Stimulated activated CD8-positive, alpha-beta memory T cell treated with anti-CD3 and anti-CD28 coated beads, Interleukin-7, amount 100 ng/mL, for 1 hour (primary cell): ENCODE results near the gene MORN5.

Experiments
- DNase-seq, 2 donors: peaks; one replicate each; pipeline ENCODE4 v3.0.0-alpha.2; 2020; ENCODE audit warnings: low read depth in 2 of 2

Gene MORN5

DNA sequence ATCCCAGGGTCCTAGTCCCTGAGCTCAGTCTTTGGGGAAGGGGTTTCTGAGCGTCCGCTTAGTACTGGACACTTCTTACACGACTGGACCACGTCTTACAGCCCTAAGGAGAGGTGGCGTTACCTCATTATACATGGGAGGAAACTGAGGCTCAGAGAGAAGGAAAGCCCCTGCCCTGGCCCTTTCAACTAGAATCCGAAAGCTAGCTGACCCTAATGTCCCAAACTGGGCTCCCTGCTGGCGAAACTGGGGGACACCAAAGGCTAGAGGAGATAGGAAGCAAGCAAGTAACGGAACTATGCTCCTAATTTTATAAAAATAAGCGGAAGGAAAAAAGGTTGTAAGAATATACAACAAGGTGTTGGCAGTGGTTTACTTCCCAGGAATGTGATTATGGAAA, 54.8 kb downstream of the MORN5 start:
- no peak for DNase-seq

DNA sequence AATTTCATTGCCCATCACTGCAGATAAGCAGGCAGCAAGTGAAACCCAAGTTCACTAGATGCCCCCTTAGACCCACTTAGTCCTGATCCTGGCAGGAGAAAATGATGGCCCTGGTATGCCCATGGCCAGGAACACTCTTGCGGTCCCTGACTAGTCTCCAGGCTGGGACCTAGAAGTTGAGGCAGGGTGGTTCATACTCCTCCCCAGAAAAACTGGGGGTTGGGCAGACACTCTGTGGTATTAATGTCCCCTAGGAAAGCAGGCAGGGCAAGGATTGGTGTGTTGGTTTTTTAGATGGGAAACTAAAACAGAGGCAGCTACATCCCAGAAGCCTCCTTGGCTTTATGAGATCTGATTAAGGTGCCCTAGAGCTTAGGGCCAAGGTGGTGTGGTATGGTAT, 56.0 kb downstream of the MORN5 start:
- DNase-seq = no peak

DNA sequence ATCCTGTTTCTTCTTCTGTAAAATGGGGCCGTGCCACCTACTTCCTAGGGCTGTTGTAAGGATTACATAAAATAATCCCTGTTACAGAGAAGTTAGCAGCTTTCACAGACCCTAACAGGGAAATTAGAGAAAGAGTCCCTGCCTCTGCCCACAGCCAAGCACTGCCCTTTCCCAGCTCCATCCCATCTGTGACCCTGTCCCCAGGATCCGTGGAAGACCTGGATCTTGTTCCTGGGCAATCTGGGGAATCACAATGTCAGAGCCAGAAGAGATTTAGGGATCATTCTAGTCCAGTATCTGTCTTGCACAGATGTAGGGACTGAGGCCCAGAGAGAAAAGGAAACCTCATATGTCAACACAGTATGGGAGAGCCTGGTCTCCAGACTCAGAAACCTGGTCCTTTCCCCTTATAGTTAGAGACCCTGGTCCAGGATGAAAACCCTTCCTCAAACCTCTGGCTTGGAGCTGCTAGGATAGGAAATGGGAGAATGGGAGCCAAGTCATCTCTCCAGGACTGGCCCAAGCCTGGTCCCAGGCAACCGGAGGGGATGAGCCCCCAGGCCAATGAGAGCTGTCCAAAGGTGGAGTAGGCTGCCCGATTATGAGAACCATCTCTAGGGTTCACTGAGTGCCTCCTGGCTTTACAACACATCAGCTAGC, 56.6 kb downstream of the MORN5 start:
- no peak for DNase-seq

DNA sequence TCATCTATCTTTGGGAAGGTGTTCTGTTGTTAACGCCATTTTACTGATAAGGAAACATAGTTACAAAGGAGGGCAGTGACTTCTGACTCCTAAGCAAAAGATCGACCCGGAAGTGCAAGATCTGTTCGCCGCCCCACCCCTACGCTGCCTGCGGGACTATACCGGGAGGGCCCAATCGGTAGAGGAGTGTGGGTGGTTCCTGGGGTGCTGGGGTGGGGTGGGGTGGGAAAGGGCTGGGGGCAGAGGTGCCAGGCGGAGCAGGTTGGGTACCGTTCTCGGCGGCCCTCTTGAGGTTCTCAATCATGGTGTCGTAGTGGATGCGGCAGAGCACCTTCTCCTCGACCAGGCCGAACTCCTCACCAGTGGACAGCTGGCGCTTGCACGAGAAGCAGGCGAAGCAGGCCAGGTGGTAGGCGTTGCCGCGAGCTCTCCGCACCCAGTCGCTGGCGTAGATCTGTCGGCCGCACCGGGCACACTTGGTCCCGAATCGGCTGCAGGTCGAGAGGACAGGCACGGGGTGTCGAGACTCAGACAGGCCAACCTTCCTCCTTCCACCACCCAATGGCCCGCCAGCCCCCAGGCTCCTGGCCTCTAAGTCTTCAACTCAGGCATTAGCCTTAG, 57.2 kb downstream of the MORN5 start:
- DNase-seq = no peak

DNA sequence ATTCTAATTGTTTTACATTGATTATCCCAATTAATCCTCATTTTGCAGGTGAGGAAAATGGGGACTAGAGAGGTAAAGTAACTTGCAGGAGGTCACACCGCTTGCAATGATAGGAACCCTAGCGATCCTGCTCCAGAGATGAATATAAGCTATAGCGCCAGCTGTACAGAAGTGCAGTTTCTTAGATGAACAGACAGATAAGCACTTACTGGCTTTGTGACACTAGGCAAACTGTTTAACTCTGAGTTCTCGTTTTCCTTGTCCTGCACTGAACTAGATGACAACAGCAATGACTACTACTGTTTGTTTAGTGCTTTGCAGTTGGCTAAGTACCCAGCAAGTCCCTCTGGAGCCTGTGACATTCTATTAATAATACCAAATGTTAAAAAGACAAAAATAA, 57.9 kb downstream of the MORN5 start:
- no peak for DNase-seq

DNA sequence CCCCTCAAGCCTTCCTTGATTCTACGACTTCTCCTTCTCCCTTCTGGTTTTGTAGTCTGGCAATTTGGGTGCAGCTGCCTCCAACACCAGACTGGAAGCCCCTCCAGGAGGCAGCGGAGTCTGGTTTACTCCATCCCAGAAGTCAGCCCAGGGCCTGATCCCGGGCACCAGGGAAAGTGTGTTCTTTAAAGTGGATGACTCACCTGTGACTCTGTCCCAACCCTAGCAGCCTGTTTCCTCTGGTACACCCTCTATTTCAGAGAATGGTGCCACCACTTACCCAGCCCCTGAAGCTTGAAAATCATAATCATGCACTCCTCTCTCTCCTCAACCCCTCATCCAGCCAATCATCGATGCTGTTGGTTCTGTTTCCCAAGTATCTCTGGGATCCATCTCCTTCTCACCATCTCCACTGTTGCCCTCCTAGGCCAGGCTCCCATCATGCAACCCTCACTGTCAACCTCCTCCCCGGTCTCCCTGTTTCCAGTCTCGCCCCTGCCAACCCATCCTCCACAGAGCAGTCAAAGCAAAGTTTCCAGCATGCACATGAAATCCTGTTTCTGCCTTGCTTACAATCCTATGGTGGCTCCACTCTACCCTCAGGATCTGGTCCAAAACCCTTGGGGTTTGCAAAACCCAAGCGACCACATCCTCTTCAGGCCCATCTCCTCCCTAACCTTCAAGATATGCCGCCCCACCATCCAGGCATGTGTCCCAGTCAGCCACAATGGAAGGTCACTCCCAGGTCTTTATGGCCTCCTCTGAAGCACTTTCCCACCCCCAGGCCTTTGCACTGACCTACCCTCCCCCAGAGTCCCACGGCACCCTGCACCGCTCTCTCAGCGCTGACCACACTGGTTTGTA, 58.6 kb downstream of the MORN5 start:
- no peak for DNase-seq

DNA sequence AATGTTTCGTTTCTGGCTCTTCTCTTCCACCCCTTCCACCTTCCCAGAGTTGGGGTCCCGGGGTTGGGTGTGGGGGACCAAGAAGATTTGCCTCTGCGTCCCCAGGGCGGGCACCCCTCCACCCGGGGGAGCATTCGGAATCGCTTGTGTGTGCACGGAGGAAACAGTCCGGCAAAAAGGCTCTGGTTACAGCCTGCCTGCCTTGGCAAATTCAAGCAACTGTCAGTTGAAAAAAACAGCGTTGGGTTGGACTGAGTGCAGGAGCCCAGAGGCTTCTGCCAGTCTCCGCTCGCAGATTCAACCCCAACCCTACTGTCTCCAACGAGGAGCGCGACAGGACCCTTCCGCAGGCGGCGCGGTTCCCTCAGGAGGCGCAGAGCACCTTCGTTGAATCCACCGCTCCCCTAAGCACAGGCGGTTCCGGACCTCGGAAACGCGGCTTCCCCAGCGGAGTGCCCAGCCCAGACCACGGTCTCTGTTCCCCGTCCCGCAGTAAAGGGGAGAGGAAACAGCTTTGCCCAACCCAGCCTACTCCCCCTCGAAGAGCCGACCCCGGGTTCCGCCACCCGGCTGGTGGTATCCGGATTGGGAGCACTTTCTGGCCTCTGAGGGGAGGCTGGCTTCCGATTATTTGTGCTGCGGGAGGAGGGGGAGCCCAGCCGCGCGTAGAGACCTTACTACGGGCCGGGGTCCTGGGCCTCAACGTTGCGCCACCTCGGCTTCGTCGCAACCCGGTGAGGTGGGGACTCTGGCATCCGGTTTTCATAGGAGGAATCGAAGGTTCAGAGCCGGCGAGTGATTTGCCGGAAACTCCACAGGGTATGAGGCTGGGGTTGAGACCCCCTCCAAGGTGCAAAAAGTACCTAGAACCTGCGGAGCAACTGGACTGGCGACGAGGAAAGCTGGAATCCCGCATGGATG, 59.5 kb downstream of the MORN5 start:
- no peak for DNase-seq

DNA sequence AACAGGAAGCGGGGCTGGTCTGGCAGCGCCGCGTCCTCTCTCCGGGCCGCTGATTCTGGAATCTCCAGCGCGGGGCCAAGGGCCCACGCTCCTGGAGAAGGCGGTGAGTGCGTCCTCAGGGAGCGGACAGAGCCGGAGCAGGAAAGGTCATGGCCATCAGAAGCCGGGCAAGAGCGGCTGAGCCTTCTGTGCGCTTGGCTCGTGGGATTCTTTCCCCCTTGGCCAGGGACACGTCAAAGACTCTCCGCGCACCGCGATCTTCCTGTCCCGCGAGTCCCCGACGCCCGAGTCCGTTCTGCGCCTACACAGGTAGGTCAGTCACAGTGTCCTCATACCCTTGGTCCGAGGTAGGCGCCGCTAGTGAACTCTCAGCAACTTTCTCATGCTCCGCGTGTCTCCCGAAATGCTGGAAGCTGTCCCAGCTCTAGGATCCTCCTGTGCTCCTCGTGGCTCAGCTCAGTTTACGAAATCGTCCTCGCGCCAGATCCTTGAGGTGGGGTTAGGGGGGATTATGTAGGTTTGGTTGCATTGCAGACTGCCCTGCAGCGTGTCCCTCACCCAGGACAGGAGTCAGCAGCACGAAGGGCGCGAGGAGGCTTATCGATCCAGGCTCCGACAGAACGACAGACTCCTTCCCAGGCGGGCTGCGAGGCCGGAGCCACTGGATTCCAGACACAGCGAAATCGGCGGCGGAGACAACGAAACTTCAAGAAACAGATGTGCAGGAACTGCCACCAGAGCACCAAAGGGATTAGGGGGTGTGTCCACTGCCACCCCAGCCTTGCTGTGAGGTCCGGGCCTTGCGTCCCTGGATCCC, 60.4 kb downstream of the MORN5 start:
- no peak for DNase-seq

DNA sequence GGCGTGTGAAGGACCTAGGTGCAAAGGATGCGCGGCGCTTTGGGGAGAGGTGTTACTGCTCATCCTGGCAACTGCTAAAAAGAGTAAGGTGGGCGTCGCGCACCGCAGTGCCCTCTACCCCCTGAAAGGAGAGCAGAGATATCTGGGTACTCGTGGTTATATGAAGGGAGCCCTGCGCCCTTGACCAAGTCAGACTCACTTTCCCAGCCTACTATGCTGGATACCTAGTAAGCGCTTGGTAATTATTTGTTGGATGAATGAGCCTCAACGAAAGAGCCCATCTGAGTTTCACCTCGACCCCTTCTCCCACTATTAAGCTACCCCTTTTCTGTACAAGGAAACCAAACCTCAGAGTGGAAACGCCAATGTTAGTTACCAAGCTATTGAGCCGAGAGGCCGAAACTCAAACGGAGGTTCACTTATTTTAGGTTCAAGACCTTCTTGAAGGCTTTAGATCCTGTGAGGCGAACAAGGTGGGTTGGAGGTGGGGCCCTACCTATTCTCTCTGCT, 61.0 kb downstream of the MORN5 start:
- DNase-seq = no peak

DNA sequence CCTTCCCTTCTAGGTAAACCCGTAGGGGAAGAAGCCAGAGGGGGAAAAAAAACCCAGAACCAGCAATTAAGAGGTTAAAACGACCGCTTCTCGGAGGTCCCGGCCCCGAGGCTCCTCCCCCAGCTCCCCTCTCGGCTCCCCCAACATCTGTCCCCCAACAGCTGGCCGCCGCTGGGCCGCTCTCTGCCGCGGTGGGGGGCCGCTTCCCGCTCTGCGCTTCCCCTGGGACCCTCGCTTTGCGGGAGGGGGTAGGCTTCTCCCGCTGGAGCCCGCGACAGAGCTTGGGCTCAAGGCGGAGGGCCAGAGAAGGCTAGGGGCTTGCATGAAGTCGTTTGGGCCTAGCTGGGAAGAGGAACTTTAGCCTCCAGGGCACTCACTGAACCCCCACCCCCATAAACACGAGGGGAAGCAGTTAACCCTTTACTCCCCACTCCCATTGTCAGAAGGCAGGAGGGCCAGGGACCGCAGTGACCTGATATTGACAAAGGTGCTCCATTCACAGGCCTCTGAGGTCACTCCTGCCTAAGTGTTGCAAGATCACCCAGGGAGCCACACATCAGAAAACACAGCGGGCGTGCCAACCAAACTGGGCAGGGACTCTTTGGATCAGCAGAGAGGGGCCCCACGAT, 61.6 kb downstream of the MORN5 start:
- DNase-seq = no peak

DNA sequence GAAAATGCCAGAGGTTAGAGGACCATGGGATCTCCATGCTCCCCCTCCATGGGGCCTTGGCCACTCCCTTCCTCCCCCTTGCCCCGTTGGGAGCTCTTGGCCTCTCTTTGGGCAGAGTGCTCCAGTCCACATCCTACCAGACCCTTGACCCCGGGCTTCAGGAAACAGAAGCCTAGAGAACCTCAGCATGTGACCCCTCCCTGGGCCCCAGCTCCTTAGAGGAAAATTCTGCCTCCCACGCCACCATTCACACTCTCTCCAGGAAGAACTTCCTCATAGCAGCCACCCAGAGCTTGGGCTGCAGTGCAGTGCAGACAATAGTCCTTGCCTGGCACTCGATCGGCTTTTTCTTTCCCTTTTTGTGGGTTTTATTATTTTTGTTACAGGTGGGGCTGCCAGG, 63.1 kb downstream of the MORN5 start:
- DNase-seq = no peak

DNA sequence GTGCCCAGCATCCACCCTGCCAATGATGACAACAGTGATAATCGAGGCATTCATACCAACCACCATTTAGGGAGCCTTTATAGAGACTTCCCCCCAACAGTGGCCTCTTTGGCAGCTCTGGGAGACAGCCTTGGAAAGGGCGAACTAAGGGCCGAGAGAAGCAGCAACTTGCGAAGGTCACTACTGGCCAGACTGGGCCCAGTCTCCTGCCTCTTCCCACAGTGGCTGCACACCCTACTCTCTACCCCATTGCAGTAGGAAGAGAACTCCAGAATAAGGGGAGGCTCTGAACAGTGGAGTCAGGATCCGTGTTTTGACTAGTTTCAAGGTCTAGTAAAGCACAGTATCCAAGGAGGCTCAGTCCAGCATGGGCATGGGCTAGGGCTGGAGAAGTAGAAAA, 63.7 kb downstream of the MORN5 start:
- DNase-seq = no peak

DNA sequence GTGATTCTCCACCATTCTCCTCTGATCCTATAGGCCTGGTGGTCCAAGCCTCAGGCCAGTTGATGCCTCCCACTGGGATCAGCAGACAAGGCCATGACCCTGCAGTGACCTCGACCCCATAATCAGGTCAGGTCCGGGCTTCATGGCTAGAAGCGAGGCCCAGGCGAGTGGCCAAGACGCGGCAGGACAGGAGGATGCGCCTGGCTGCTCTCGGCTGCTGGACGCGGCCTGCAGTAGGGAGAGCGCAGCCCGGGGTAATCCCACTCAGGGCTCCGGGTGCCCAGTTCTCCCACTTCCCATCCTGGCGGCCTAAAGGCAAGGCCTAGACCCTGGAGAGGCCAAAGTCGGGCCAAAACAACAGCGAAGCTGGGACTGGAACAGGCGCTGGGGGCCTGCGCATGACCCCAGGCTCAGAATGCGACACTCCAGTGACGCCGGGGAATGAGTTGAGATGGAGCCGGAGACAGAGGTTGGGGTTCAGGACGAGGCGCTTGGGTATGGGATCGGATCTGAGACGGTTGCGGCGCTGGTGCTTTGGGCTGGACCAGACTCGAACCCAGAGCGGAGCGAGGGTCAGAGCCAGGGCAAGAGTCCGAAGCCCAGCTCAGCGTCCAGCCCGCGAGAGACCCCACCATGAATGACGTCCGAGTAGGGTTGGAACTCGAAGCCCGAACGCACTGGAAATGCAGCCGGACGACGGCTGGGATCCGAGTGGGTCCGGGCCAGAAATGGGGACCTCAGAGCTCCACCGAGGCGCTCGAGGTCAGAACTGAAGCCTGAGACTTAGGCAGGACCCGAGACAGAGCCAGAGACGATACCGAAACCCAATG, 65.8 kb downstream of the MORN5 start:
- DNase-seq = no peak

DNA sequence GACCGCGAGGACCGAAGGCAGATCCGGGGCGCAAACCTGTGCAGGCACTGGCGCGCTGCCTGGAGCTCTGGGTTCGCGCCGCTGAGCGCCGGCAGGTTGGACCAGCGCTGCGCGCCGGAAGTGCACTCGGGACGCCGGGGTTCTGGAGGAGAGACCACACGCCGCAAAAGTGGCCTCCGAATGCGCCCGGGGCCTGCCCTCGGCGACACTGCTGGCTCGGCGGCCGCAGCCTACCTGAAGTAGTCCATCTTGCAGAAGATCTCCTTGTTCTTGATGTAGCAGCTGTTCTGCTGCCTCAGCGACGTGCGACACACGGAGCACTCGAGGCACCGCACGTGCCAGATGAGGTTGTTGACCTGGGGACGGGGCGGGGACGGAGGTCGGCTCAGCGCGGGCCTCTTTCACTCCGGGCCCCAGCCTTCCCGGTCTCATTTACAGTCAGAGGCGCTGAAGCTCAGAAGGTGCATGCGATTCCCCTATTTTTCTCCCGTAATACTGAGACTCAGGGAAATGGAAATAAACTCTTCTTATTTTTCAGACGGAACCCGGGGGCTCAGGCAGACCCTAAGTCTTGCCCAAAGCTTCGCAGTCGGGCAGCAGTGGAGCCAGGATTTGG, 66.5 kb downstream of the MORN5 start:
- DNase-seq = no peak

DNA sequence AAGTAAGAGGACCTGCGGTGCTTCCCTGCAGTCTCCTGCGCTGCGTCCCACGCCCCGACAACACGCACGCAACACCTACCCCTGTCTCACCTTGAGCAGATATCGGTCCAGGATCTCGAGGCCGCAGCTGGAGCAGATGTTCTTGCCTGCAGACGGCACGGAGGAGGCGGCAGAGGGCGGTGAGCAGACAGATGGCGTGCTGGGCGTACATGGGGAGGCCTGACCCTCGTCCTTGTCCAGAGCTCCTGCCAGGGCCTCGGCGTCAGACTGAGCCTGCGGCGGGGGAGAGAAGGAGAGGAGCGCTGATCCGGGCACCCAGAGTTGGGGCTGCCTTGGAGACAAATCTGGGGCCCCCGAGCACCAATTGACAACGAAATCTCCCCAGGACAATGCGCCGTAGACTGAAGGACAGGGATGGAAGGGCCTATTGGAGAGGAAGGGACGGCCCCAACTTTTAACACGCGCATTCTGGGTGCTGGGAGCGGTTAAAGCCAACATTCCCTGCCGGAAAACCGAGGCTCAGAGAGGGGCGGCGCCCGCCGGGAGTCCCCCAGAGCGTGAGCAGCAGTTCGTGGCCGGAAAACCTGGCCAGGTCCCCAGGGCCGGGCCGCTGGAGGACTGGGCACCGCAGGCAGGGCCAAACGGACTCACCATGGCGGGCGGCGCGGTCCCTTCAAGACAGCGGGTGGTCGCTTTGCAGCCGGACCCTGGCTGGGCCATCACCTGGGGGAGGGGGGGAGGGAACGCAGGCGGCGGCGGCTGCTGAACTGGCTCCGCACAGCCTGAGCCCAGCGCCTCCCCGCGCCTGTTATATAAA, 67.3 kb downstream of the MORN5 start:
- no peak for DNase-seq

DNA sequence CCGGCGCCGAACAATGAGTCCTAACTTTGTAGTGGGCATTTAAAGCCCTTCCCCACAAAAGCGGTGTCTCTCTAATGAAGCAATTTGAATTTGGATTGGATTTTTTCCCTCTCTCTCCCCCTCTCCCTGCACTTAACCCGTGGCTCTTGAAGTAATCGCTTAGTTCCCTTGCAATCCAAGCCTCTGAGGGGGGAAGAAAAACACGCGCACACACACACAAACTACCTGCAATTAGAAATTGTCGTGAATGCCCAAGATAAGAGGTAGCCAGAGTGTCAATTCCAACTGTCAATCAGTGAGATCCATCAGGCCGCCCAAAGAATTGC, 67.8 kb downstream of the MORN5 start:
- DNase-seq = no peak

DNA sequence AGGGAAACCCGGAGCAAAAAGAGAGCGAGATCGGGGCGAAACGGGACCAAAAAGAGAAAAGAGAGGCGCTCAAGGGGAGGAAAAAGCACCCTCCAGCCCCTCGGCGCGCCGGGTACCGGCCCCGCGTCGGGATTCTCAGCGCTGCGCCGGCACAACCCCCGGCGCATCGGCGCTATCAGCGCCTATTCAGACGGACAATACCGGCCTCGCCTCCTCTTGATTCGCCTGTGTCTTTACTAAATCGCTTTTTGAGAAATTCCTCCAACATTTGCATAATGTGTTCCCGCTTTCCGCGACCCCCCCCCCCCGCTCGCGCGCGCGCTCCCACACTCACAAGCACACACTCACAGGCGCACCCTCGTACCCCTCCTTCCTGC, 68.5 kb downstream of the MORN5 start:
- no peak for DNase-seq
